ENCODE data around the gene BCAR3.

Gene BCAR3

GRCh38 chr1:93672477-93673162 is 9.0 kb downstream of the BCAR3 start:
- no peak for TF ChIP-seq CTCF (IDR thresholded peaks at IDR 0.05; ENCODE audit: extremely low read depth, insufficient read depth, missing control alignments)
- no peak for DNase-seq (ENCODE audit: low spot score)
- in situ Hi-C loops (cut with MboI; ENCODE audit: low pct_unique_long_range_greater_than_20kb, low sequenced_read_pairs, unreplicated experiment) = no loop called here

GRCh38 chr1:93672069-93672468 is 9.6 kb downstream of the BCAR3 start:
- in situ Hi-C loops (cut with MboI; ENCODE audit: low pct_unique_long_range_greater_than_20kb, low sequenced_read_pairs, unreplicated experiment) = no loop called here
- TF ChIP-seq CTCF (IDR thresholded peaks at IDR 0.05; ENCODE audit: extremely low read depth, insufficient read depth, missing control alignments) = no peak
- DNase-seq (ENCODE audit: low spot score) = no peak

GRCh38 chr1:93671099-93671621 is 10.5 kb downstream of the BCAR3 start:
- in situ Hi-C loops (cut with MboI; ENCODE audit: low pct_unique_long_range_greater_than_20kb, low sequenced_read_pairs, unreplicated experiment) = no loop called here
- DNase-seq (ENCODE audit: low spot score) = no peak
- no peak for TF ChIP-seq CTCF (IDR thresholded peaks at IDR 0.05; ENCODE audit: extremely low read depth, insufficient read depth, missing control alignments)

GRCh38 chr1:93670141-93670540 is 11.5 kb downstream of the BCAR3 start:
- no peak for TF ChIP-seq CTCF (IDR thresholded peaks at IDR 0.05; ENCODE audit: extremely low read depth, insufficient read depth, missing control alignments)
- no peak for DNase-seq (ENCODE audit: low spot score)
- in situ Hi-C loops (cut with MboI; ENCODE audit: low pct_unique_long_range_greater_than_20kb, low sequenced_read_pairs, unreplicated experiment) = no loop called here

GRCh38 chr1:93669369-93669768 is 12.3 kb downstream of the BCAR3 start:
- TF ChIP-seq CTCF (IDR thresholded peaks at IDR 0.05; ENCODE audit: extremely low read depth, insufficient read depth, missing control alignments) = no peak
- no peak for DNase-seq (ENCODE audit: low spot score)

GRCh38 chr1:93668951-93669350 is 12.7 kb downstream of the BCAR3 start:
- TF ChIP-seq CTCF (IDR thresholded peaks at IDR 0.05; ENCODE audit: extremely low read depth, insufficient read depth, missing control alignments) = no peak
- in situ Hi-C loops (cut with MboI; ENCODE audit: low pct_unique_long_range_greater_than_20kb, low sequenced_read_pairs, unreplicated experiment) = no loop called here
- no peak for DNase-seq (ENCODE audit: low spot score)

More at GRCh38 chr1:93669369-93669768, 12.3 kb downstream of the BCAR3 start:
- in situ Hi-C loops (cut with MboI; ENCODE audit: low pct_unique_long_range_greater_than_20kb, low sequenced_read_pairs, unreplicated experiment) = no loop called here
